GM04504 (cell line): ENCODE data around the gene ADIPOR2.
"Not testable (repeated sequence)": the region's sequence is repeated elsewhere in the genome, so short reads cannot be mapped to it uniquely, and the experiment has no call there.

ENCODE experiments used
- DNase-seq: peaks from one replicate; pipeline ENCODE4 v3.0.0-alpha.2; 2012; ENCODE audit warnings: low read depth

Gene ADIPOR2

GRCh38 chr12:1666215-1666614, 24.7 kb upstream of the ADIPOR2 start:
- DNase-seq: no peak

GRCh38 chr12:1666685-1667162, 24.1 kb upstream of the ADIPOR2 start:
- DNase-seq: no peak

- DNase-seq: no peak
These were observed 21.9 kb upstream of the ADIPOR2 start for GRCh38 chr12:1668833-1669543.

GRCh38 chr12:1670358-1671268, 20.3 kb upstream of the ADIPOR2 start:
- DNase-seq: no peak

GRCh38 chr12:1676043-1676442, 14.8 kb upstream of the ADIPOR2 start:
- no peak for DNase-seq

GRCh38 chr12:1680804-1681492, 9.9 kb upstream of the ADIPOR2 start:
- DNase-seq: no peak

GRCh38 chr12:1681493-1681807, 9.4 kb upstream of the ADIPOR2 start:
- no peak for DNase-seq

- no peak for DNase-seq
These were observed 2.7 kb upstream of the ADIPOR2 start for GRCh38 chr12:1688086-1688710.

- peak; percentile 18 for DNase-seq
These were observed 495 bp downstream of the ADIPOR2 start for GRCh38 chr12:1691123-1692007.

- DNase-seq: no peak
These were observed 1.4 kb downstream of the ADIPOR2 start for GRCh38 chr12:1692226-1692625.

GRCh38 chr12:1692895-1693610, 2.2 kb downstream of the ADIPOR2 start:
- no peak for DNase-seq

- DNase-seq: not testable (repeated sequence)
These were observed 4.2 kb downstream of the ADIPOR2 start for GRCh38 chr12:1695097-1695496.

GRCh38 chr12:1695886-1696670, 5.2 kb downstream of the ADIPOR2 start:
- no peak for DNase-seq

- DNase-seq: no peak
These were observed 5.9 kb downstream of the ADIPOR2 start for GRCh38 chr12:1696800-1697199.

GRCh38 chr12:1697271-1697670, 6.4 kb downstream of the ADIPOR2 start:
- no peak for DNase-seq

GRCh38 chr12:1698720-1699119, 7.8 kb downstream of the ADIPOR2 start:
- no peak for DNase-seq

- DNase-seq: no peak
These were observed 11.8 kb downstream of the ADIPOR2 start for GRCh38 chr12:1702713-1703112.

GRCh38 chr12:1703771-1704722, 13.2 kb downstream of the ADIPOR2 start:
- no peak for DNase-seq
